Mammary epithelial cell (primary cell): Measurements from ENCODE around the gene ABCD1.
A peak's percentile ranks its signal among the peaks of the same experiment; 100 is the strongest.

Experiments
- CTCF ChIP-seq, 2 donors: IDR thresholded peaks in 1 of 2; conservative IDR thresholded peaks in 1 of 2; 2 replicates each; pipeline ENCODE4 v1.5.1; 2011 to 2012; ENCODE audit warnings: inconsistent platforms in 2 of 2, low read length in 2 of 2, mild to moderate bottlenecking in 2 of 2, control low read depth in 1 of 2, low read depth in 1 of 2; ENCODE audit not compliant: insufficient read depth in 1 of 2; ENCODE audit errors: extremely low read depth in 1 of 2
- EZH2 ChIP-seq: IDR thresholded peaks from 2 replicates; pipeline ENCODE4 v1.6.1; 2012; ENCODE audit warnings: low read length, inconsistent platforms, borderline replicate concordance

GRCh38 chrX:153782313-153782712, 57.7 kb downstream of the ABCD1 start:
- peak in 1 of 2 donors; percentile 6 for TF ChIP-seq CTCF (conservative IDR thresholded peaks at IDR 0.05 in 1 of 2, IDR thresholded peaks at IDR 0.05 in 1 of 2; ENCODE audit: extremely low read depth in 1 of 2, insufficient read depth in 1 of 2, low read depth in 1 of 2, low read length in 2 of 2)
- no peak for TF ChIP-seq EZH2
